GM19395 (cell line): ENCODE data around the gene GAS2L1.

Experiments
- ATAC-seq: cut with Tn5 transposase; IDR thresholded peaks from one replicate; pipeline ENCODE4 v1.9.1; 2021; ENCODE audit warnings: mild to moderate bottlenecking, moderate library complexity; ENCODE audit not compliant: unreplicated experiment

The GAS2L1 gene

GRCh38 chr22:29325785-29326315, 19.4 kb downstream of the GAS2L1 start:
- no peak for ATAC-seq

GRCh38 chr22:29326481-29326880, 20.0 kb downstream of the GAS2L1 start:
- no peak for ATAC-seq

- ATAC-seq: no peak
Measured at GRCh38 chr22:29327089-29327764, 20.8 kb downstream of the GAS2L1 start.

DNA sequence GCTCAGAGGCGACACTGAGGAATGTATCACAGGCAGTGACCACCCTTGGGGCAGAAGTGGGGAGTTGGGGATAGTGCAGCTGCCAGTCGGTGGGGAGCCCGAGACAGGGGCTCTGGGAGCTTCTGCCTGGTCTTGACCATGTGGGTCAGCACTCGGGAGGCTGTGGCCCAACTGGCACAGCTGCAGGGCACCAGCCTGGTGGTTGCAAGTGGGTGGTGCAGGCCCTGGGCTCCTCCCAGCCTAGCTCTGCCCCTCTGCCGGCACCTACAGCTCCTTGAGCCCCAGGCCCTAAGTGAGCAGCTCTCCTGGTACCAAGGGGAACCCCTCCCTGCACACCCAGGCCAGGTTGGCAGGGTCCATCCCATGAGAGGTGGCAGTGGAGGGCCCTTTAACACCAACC, 21.6 kb downstream of the GAS2L1 start:
- ATAC-seq: no peak

- no peak for ATAC-seq
Measured at GRCh38 chr22:29328566-29329500, 22.4 kb downstream of the GAS2L1 start.

DNA sequence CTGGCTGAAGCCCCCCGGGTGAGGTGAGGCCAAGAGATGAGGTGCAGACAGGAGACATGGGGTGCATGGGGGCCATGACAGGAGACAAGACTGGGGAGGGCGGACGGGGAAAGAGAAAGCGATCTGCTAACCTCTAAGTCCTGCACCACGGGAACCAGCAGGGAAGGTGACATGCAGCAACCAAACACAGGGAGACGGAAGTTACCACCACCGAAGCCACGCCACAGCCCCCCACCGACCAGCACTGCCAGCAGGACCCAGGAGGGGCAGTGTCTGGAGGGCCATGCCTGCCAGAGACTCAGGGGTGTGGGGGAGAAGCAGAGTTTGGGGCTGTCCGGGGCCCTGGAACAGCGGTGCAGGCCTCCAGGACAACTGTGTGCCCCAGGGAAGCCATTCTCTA, 23.1 kb downstream of the GAS2L1 start:
- ATAC-seq: no peak

- ATAC-seq: no peak
Measured at GRCh38 chr22:29330291-29330690, 23.8 kb downstream of the GAS2L1 start.

DNA sequence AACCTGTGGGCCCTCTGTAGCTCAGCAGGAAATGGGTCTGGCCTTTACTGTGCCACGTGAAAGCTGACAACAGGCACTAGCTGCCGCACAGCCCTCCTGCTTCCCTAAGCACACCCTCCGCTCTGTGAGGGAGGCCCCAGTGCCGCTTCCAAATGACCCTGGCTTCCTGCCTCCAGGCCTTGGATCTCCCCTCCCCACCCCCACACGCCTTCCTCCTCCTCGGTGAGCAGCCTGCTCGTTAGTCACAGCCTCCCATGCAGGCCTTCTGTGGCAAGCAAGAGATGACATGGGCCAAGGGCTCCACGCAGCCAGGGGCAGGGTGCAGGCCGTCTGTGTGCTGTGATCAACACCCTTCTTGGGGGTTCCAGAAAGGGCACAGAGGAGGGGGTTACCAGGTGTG, 24.3 kb downstream of the GAS2L1 start:
- no peak for ATAC-seq

GRCh38 chr22:29331213-29331612, 24.8 kb downstream of the GAS2L1 start:
- no peak for ATAC-seq

- ATAC-seq: no peak
Measured at GRCh38 chr22:29331658-29332300, 25.3 kb downstream of the GAS2L1 start.

DNA sequence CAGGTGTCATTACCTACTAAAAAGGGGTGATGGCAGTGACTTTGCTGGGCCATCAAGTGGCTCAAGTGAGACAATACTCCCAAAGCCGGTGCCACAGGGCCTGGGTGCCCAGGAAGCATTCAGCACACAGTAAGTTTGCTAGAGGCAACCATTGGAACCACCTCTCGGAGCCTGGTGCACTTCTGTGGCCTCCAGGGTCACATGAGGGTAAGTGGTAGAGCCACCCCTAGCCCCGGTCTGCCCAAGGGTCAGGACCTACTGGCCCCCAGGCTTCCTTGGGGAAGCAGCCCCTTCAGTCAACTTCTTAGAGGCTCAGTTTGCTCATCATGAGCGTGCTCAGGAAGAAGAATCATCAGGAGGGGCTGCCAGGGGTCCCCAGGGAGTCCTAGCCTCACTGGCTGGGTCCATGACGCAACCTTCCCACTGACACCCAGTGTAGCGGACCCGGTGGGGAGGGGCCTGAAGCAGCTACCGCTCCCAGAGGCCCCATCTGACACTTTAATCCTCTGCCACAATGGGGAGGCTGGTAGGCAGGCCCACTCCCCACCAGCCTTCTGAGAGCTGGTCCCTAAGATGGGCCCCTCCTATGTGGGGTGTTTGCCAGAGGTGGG, 26.5 kb downstream of the GAS2L1 start:
- ATAC-seq: no peak

DNA sequence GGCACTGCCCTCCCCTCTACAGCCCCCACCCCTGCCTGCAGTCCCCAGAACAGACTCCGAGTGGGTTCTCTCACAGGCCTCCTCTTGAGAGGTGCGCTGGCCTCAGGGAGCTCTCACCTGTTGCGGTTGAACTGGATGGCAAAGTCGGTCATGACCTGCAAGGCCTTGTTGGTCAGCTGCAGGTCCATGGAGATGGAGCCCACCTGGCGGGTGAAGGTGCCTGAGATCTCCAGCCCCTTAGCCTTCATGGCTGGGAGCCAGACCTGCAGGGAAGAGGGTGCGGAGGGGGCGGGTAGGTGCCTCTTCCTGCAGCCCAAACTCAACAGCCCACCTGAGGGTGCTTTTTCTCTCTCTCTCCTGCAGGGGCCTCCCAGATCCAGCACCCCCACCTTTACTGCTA, 27.7 kb downstream of the GAS2L1 start:
- ATAC-seq: no peak

- ATAC-seq: no peak
Measured at GRCh38 chr22:29334696-29335344, 28.4 kb downstream of the GAS2L1 start.

DNA sequence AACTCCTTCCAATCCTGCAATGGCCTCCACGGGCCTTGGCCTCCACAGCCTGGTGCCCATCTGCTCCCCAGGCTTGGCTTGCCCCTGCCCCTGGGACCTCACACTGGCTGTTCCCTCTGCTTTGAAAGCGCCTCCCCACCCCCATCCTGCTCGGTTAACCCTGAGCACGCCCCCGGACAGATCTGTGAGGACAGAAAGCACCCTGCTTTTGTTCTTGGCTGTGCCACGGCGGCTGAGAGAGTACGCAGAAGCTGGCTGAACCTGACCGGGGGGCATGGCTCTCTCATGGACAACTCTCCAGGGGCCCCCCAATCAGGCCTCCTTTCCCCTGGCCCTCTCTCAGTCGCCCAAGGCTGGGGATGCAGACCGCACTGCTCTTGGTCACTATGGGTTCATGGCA, 29.2 kb downstream of the GAS2L1 start:
- ATAC-seq: no peak

GRCh38 chr22:29336751-29337490, 30.5 kb downstream of the GAS2L1 start:
- ATAC-seq: no peak

- no peak for ATAC-seq
Measured at GRCh38 chr22:29337631-29338284, 31.3 kb downstream of the GAS2L1 start.

- ATAC-seq: no peak
Measured at GRCh38 chr22:29338398-29338797, 31.9 kb downstream of the GAS2L1 start.

GRCh38 chr22:29339381-29340235, 33.2 kb downstream of the GAS2L1 start:
- ATAC-seq: no peak
